HepG2 (cell line): ENCODE results near the gene NDUFS5. TPM values are rescaled to one million over a fixed set of nuclear protein-coding genes. Genes with fewer than 3 reads are reported as not detected.

Experiments
- ATAC-seq: fragments of 200-7000 bp; cut with Tn5 transposase; 3 replicates; pipeline ENCODE4 v1.9.1; 2020; ENCODE audit warnings: mild to moderate bottlenecking, moderate library complexity
- BruUV-seq: library from RNA; stranded (reverse); fragments of 400-500 nt; replicated peaks from 2 replicates; lab custom pipeline; 2021; lab: Mats Ljungman, UMichigan
- CTCF ChIA-PET: fragments of 300-600 bp; formaldehyde crosslinking; extraction: SDS; loops from one replicate; lab custom pipeline; 2021; ENCODE audit warnings: low total read pairs, inconsistent platforms, low intra/inter-chr PET ratio; lab: Yijun Ruan, JAX
- POLR2A ChIA-PET: fragments of 350-600 bp; sonication (Branson Sonifier 250); formaldehyde crosslinking; loops from one replicate; lab custom pipeline; 2020; ENCODE audit warnings: antibody characterized with exemption, inconsistent platforms; lab: Yijun Ruan, JAX
- DNase-seq: peaks from one replicate; pipeline ENCODE4 v3.0.0-alpha.2; 2015; ENCODE audit warnings: low spot score
- FAIRE-seq: peaks from 3 replicates; lab custom pipeline; 2011; peaks lifted over from hg19 to GRCh38; lab: Jason Lieb, UNC
- H2AFZ ChIP-seq: one replicate; pipeline ENCODE4 v1.6.1; 2011; ENCODE audit warnings: low read length, inconsistent platforms
- H3K27ac ChIP-seq: fragments of 300-600 bp; 3 replicates; pipeline ENCODE4 v1.8.0; 2011; ENCODE audit warnings: mixed run types, mild to moderate bottlenecking, mixed read lengths, low read length, inconsistent platforms; ENCODE audit not compliant: insufficient read depth; ENCODE audit errors: extremely low read length
- H3K27me3 ChIP-seq, 2 experiments: fragments of 200-600 bp in 1 of 2; 2 replicates in 1 of 2; 3 replicates in 1 of 2; pipeline versions ENCODE4 v1.6.0 to v1.8.0; 2011; ENCODE audit warnings: low read length in 2 of 2, mild to moderate bottlenecking in 2 of 2, moderate library complexity in 2 of 2, inconsistent platforms in 1 of 2; ENCODE audit not compliant: insufficient read depth in 2 of 2, control insufficient read depth in 1 of 2
- H3K36me3 ChIP-seq, 2 experiments: fragments of 200-600 bp in 1 of 2; replicated peaks in 1 of 2; 2 replicates in 1 of 2; 3 replicates in 1 of 2; pipeline versions ENCODE4 v1.5.1 to v1.8.0; 2011; ENCODE audit warnings: low read length in 2 of 2, inconsistent platforms in 1 of 2; ENCODE audit not compliant: insufficient read depth in 2 of 2, control insufficient read depth in 1 of 2
- H3K4me1 ChIP-seq: 2 replicates; pipeline ENCODE4 v1.5.1; 2012; ENCODE audit warnings: low read length, inconsistent platforms; ENCODE audit not compliant: insufficient read depth
- H3K4me2 ChIP-seq: 2 replicates; pipeline ENCODE4 v1.6.0; 2011; ENCODE audit warnings: low read depth, low read length, inconsistent platforms
- H3K4me3 ChIP-seq, 3 experiments: fragments of 200-600 bp in 1 of 3; sonication (generic), shearing (Covaris generic) in 1 of 3; replicated peaks in 1 of 3; 2 replicates each; pipeline ENCODE4 v1.5.1; 2011 to 2016; ENCODE audit warnings: low read length in 3 of 3, inconsistent platforms in 2 of 3, low read depth in 2 of 3, mild to moderate bottlenecking in 2 of 3, control low read depth in 1 of 3, mixed read lengths in 1 of 3; ENCODE audit not compliant: insufficient read depth in 1 of 3
- H3K79me2 ChIP-seq: one replicate; pipeline ENCODE4 v1.6.1; 2011; ENCODE audit warnings: low read length, inconsistent platforms; ENCODE audit not compliant: insufficient read depth
- H3K9ac ChIP-seq: 2 replicates; pipeline ENCODE4 v1.6.0; 2011; ENCODE audit warnings: mild to moderate bottlenecking, low read depth, low read length, inconsistent platforms; ENCODE audit not compliant: insufficient read depth
- H3K9me3 ChIP-seq: 2 replicates; pipeline ENCODE4 v1.5.1; 2012; ENCODE audit warnings: mild to moderate bottlenecking, low read length
- H4K20me1 ChIP-seq: 2 replicates; pipeline ENCODE4 v1.6.0; 2011; ENCODE audit warnings: inconsistent platforms, mild to moderate bottlenecking, low read length, moderate library complexity; ENCODE audit not compliant: insufficient read depth
- ARID2 ChIP-seq: sonication (generic); formaldehyde crosslinking; IDR thresholded peaks from 2 replicates; pipeline ENCODE4 v1.8.1; 2022; ENCODE audit warnings: mild to moderate bottlenecking, missing genetic modification reagents, borderline replicate concordance
- CEBPB ChIP-seq: IDR thresholded peaks from 2 replicates; pipeline ENCODE4 v1.6.1; 2011; ENCODE audit warnings: low read depth, low read length, improper control_type of control experiment, borderline replicate concordance
- DR1 ChIP-seq: sonication (generic); formaldehyde crosslinking; IDR thresholded peaks from 2 replicates; pipeline ENCODE4 v1.8.0; 2021; ENCODE audit warnings: mild to moderate bottlenecking, missing genetic modification reagents, inconsistent platforms
- HNF4A ChIP-seq: sonication (generic); formaldehyde crosslinking; IDR thresholded peaks from 2 replicates; pipeline ENCODE4 v1.4.0; 2020; ENCODE audit warnings: missing genetic modification reagents
- RBFOX2 ChIP-seq: fragments of 200-400 bp; formaldehyde crosslinking; IDR thresholded peaks from 2 replicates; pipeline ENCODE4 v1.6.1; 2017; ENCODE audit warnings: low read depth, mild to moderate bottlenecking, low read length
- ZFP90 ChIP-seq: sonication (generic); formaldehyde crosslinking; IDR thresholded peaks from 2 replicates; pipeline ENCODE4 v1.8.0; 2022; ENCODE audit warnings: missing genetic modification reagents, mild to moderate bottlenecking, inconsistent platforms, borderline replicate concordance
- ZNF263 ChIP-seq: sonication (generic); formaldehyde crosslinking; IDR thresholded peaks from 2 replicates; pipeline ENCODE4 v1.4.0; 2020; ENCODE audit warnings: missing genetic modification reagents
- ZNF34 ChIP-seq: sonication (generic); formaldehyde crosslinking; IDR thresholded peaks from 2 replicates; pipeline ENCODE4 v1.4.0; 2020; ENCODE audit warnings: mild to moderate bottlenecking, missing genetic modification reagents, borderline replicate concordance
- ZNF614 ChIP-seq: IDR thresholded peaks from 2 replicates; pipeline ENCODE4 v1.6.1; 2018; ENCODE audit warnings: missing biosample characterization, missing genetic modification reagents, inconsistent platforms, borderline replicate concordance
- WGBS: methylation state at CpG from one replicate; pipeline ENCODE4 v1.1.6; 2017; ENCODE audit warnings: low lambda C conversion rate; 5-methylcytosine and 5-hydroxymethylcytosine counted together
- in situ Hi-C: cut with HindIII; loops from 2 replicates; pipeline ENCODE4 v1.10.0; 2017; ENCODE audit warnings: low pct_unique_long_range_greater_than_20kb; ENCODE audit not compliant: extremely low pct_ligation_motif_present
- intact Hi-C: fragments of 100-400 bp; cut with micrococcal nuclease; formaldehyde crosslinking; loops from one replicate; pipeline ENCODE4 v1.10.0; 2022; ENCODE audit not compliant: unreplicated experiment
- polyA plus RNA-seq, 8 experiments: library from polyadenylated mRNA; depleted of rRNA in 3 of 8; stranded (reverse) in 7 of 8; unstranded in 1 of 8; fragments of >200 nt; fragmentation: Illumina TruSeq in 4 of 8; extraction: Trizol in 4 of 8; gene quantifications; 2 replicates each; pipeline versions ENCODE4 v1.2.1 to v1.2.3, GENCODE V29; 2011 to 2016; ENCODE audit warnings: low read depth in 4 of 8, missing spikeins in 1 of 8, mixed read lengths in 1 of 8; ENCODE audit not compliant: insufficient read depth in 1 of 8
- total RNA-seq, 5 experiments: library from RNA; depleted of rRNA; stranded (reverse); fragments of >200 nt; fragmentation: Illumina TruSeq; extraction: Trizol; gene quantifications; 2 replicates each; pipeline ENCODE4 v1.2.3, GENCODE V29; 2016; ENCODE audit warnings: low read depth in 1 of 5
- TF ChIP-seq, protein P1 (sequence below): sonication (generic); formaldehyde crosslinking; IDR thresholded peaks from 2 replicates; pipeline ENCODE4 v1.4.0; 2020; ENCODE audit warnings: missing genetic modification reagents
- TF ChIP-seq, protein P2 (sequence below): IDR thresholded peaks from 2 replicates; pipeline ENCODE4 v1.6.1; 2016; ENCODE audit warnings: control low read depth
- TF ChIP-seq, protein P3 (sequence below): sonication (generic); formaldehyde crosslinking; IDR thresholded peaks from 2 replicates; pipeline ENCODE4 v1.4.0; 2020; ENCODE audit warnings: missing genetic modification reagents, borderline replicate concordance
- TF ChIP-seq, protein P4 (sequence below), 2 experiments: fragments of 450-650 bp in 1 of 2; sonication (generic) in 1 of 2; formaldehyde crosslinking; IDR thresholded peaks; 2 replicates each; pipeline versions ENCODE4 v1.5.0 to v1.8.0; 2020 to 2022; ENCODE audit warnings: mild to moderate bottlenecking in 1 of 2, missing genetic modification reagents in 1 of 2

The NDUFS5 gene
- total and polyA plus RNA-seq, 2 of the 13 experiments (the other 11 are each of a cell fraction or from before 2014, with no cell fraction given): 263 to 466 TPM

DNA sequence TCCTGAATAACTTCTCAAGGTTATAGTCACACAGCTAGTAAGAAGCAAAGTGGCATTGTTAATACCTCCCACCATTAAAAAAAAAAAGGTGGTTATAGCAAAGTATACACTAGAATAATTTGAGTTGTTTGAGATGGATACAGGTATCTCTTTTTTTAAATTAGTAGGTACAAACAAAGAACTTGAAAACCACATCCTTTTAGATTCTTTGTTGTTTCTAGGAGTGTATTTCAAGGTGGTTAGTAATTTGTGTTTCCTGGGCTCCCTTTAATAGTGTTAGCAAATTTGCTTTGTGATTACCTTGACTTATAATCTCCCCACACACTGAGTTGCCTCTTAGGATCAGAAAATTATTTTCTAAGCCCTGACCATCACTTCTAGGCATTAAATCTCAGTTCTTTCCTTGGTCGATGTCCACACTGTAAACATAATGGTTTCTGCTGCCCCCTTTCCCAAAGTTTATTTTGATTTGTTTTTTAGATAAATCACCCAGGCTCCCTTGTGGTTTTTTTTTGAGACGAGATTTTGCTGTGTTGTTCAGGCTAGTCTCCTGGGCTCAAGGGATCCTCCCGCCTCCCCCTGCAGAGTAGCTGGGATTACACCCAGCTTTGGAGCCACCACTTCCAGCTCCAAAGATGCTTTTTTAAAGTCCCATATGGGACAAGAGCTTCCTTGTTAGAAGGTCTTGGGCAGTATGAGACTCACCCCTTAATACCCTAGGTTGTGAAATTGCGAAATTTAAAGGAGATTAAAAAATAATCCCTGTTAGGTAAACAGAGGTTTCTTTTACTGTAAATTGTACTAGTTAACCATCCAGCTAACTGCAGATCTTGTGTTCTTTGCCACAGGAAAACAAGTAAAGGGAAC, 28.9 kb upstream of the NDUFS5 start:
- H2AFZ ChIP-seq: no peak overlapping the region
- no peak for DNase-seq
- H3K27me3 ChIP-seq: no peaks in the 10 kb centered on the region
- H3K79me2 ChIP-seq: peaks cover 73% of the 10 kb centered on the region
- H4K20me1 ChIP-seq: peaks cover 58% of the 10 kb centered on the region
- H3K4me1 ChIP-seq: peaks cover 92% of the 10 kb centered on the region
- no TSS peak for BruUV-seq
- ChIA-PET CTCF (no interaction called here), POLR2A (interaction anchor here (0.6 to 1.8 kb wide), 5 partner anchors 19 to 108 kb away, joined by 3 to 4 read pairs (median 3); partner anchors contain the start of gene NDUFS5)
- no peak for TF ChIP-seq ZNF34 (CRISPR knock-in tag)
- TF ChIP-seq, protein P1, sequence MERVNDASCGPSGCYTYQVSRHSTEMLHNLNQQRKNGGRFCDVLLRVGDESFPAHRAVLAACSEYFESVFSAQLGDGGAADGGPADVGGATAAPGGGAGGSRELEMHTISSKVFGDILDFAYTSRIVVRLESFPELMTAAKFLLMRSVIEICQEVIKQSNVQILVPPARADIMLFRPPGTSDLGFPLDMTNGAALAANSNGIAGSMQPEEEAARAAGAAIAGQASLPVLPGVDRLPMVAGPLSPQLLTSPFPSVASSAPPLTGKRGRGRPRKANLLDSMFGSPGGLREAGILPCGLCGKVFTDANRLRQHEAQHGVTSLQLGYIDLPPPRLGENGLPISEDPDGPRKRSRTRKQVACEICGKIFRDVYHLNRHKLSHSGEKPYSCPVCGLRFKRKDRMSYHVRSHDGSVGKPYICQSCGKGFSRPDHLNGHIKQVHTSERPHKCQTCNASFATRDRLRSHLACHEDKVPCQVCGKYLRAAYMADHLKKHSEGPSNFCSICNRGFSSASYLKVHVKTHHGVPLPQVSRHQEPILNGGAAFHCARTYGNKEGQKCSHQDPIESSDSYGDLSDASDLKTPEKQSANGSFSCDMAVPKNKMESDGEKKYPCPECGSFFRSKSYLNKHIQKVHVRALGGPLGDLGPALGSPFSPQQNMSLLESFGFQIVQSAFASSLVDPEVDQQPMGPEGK (CRISPR knock-in tag): no peak
- TF ChIP-seq CEBPB: 0 out of 2 replicates have a peak, but pooled peaks have one; percentile 38
- TF ChIP-seq, protein P2, sequence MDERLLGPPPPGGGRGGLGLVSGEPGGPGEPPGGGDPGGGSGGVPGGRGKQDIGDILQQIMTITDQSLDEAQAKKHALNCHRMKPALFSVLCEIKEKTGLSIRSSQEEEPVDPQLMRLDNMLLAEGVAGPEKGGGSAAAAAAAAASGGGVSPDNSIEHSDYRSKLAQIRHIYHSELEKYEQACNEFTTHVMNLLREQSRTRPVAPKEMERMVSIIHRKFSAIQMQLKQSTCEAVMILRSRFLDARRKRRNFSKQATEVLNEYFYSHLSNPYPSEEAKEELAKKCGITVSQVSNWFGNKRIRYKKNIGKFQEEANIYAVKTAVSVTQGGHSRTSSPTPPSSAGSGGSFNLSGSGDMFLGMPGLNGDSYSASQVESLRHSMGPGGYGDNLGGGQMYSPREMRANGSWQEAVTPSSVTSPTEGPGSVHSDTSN (CRISPR knock-in tag): no peak
- TF ChIP-seq ARID2 (CRISPR knock-in tag): 0 out of 2 replicates have a peak, but pooled peaks have one; percentile 48
- TF ChIP-seq HNF4A: no peak
- TF ChIP-seq DR1: no peak
- peak; percentile 19; the same call in 1 of the 2 replicates for TF ChIP-seq RBFOX2
- no peak for TF ChIP-seq ZNF614 (CRISPR knock-in tag)
- TF ChIP-seq ZNF263 (CRISPR knock-in tag): no peak
- TF ChIP-seq ZFP90 (CRISPR knock-in tag): no peak
- TF ChIP-seq, protein P3, sequence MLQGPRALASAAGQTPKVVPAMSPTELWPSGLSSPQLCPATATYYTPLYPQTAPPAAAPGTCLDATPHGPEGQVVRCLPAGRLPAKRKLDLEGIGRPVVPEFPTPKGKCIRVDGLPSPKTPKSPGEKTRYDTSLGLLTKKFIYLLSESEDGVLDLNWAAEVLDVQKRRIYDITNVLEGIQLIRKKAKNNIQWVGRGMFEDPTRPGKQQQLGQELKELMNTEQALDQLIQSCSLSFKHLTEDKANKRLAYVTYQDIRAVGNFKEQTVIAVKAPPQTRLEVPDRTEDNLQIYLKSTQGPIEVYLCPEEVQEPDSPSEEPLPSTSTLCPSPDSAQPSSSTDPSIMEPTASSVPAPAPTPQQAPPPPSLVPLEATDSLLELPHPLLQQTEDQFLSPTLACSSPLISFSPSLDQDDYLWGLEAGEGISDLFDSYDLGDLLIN: no peak
- TF ChIP-seq, protein P4, sequence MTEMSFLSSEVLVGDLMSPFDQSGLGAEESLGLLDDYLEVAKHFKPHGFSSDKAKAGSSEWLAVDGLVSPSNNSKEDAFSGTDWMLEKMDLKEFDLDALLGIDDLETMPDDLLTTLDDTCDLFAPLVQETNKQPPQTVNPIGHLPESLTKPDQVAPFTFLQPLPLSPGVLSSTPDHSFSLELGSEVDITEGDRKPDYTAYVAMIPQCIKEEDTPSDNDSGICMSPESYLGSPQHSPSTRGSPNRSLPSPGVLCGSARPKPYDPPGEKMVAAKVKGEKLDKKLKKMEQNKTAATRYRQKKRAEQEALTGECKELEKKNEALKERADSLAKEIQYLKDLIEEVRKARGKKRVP (CRISPR knock-in tag; IDR thresholded peaks at IDR 0.05): no peak
- peaks cover 16 to 67% of the 10 kb centered on the region in 2 experiments for H3K36me3 ChIP-seq
- intact Hi-C loops: no loop called here
- H3K4me3 ChIP-seq: no peak overlapping the region
- 87% methylated on average over 4 of the region's 4 CpGs for WGBS
- in situ Hi-C loops: no loop called here
- no peak for ATAC-seq
- H3K9me3 ChIP-seq: no peaks in the 10 kb centered on the region
- peak overlapping the region; percentile 25 for H3K4me2 ChIP-seq
- peak overlapping the region; percentile 1 for H3K27ac ChIP-seq
- H3K9ac ChIP-seq: no peak overlapping the region
- FAIRE-seq: no peak
